ENCODE results near the gene ANXA6.
"Not testable (repeated sequence)": the region's sequence is repeated elsewhere in the genome, so short reads cannot be mapped to it uniquely, and the experiment has no call there.

Gene ANXA6

GRCh38 chr5:151186538-151186937 lies 29.0 kb upstream of the ANXA6 start:
- TF ChIP-seq POLR2A (IDR thresholded peaks at IDR 0.05; ENCODE audit: low read length) (no peak), GATA1 (IDR thresholded peaks at IDR 0.05; ENCODE audit: low read depth, low read length) (no peak)
- no peak for DNase-seq

DNA sequence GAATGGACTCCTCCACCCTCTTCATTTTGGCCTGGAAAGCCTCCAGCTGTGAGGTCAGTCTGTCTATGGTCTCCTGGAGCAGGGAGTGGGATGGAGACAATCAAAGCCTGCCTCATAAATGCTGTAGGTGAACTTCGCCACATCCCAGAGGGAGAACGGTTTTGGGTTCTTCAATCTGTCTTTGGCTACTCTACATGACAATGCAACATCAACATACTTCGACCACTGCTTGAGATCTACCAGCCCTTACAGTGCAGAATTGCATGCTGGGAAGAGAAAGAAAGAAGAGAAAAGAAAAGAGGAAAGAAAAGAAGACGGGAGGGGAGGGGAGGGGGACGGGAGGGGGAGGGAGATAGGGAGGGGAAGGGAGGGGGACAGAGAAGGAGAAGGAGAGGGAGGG lies 28.5 kb upstream of the ANXA6 start:
- no peak for DNase-seq
- no peak for TF ChIP-seq POLR2A (IDR thresholded peaks at IDR 0.05; ENCODE audit: low read length)
- no peak for TF ChIP-seq GATA1 (IDR thresholded peaks at IDR 0.05; ENCODE audit: low read depth, low read length)

DNA sequence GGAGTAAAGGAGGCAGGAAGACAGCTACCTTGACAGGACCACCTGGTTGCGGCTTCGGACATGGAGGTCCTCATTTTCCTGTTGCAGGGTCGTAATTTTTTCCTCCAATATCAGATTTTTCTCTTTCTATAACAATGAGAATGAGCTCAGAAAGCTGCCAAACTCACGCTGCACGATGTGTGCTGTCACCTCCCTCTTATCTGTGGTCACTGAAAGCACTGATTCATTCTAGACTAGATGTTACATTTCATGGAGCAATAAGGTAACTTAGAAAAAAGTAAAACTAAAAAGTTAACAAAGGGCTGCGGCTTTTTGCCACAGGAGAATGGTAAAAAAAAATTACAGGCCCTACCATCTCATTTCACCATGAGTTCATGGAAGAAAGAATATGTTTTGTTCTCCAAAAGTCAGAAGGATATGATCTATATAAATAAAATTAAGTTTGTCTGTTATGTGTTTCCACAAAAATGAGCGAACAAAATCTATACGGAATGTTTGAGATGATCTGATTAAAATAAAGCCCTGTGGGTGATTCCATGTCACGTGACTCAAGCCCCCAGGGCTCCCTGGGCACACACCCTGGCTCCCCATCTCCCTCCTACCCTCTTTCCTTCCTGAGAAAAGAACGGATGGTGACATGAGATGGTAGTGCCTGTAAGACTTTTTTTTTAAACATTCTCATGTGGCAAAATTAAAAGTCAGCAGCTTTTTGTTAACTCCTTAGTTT lies 26.9 kb upstream of the ANXA6 start:
- DNase-seq = no peak

GRCh38 chr5:151183456-151184245 lies 26.1 kb upstream of the ANXA6 start:
- TF ChIP-seq GATA1 (IDR thresholded peaks at IDR 0.05; ENCODE audit: low read depth, low read length) (no peak), POLR2A (IDR thresholded peaks at IDR 0.05; ENCODE audit: low read length) (no peak)

More for the DNA sequence above, 26.9 kb upstream of the ANXA6 start:
- TF ChIP-seq GATA1 (IDR thresholded peaks at IDR 0.05; ENCODE audit: low read depth, low read length) = no peak
- TF ChIP-seq POLR2A (IDR thresholded peaks at IDR 0.05; ENCODE audit: low read length) = no peak

GRCh38 chr5:151182976-151183375 lies 25.4 kb upstream of the ANXA6 start:
- TF ChIP-seq POLR2A (IDR thresholded peaks at IDR 0.05; ENCODE audit: low read length) (no peak), GATA1 (IDR thresholded peaks at IDR 0.05; ENCODE audit: low read depth, low read length) (no peak)
- DNase-seq = no peak

More at GRCh38 chr5:151183456-151184245, 26.1 kb upstream of the ANXA6 start:
- no peak for DNase-seq

GRCh38 chr5:151182524-151182900 lies 24.9 kb upstream of the ANXA6 start:
- DNase-seq = no peak
- TF ChIP-seq POLR2A (IDR thresholded peaks at IDR 0.05; ENCODE audit: low read length) = no peak

GRCh38 chr5:151181818-151182523 lies 24.4 kb upstream of the ANXA6 start:
- DNase-seq = no peak
- TF ChIP-seq POLR2A (IDR thresholded peaks at IDR 0.05; ENCODE audit: low read length) (no peak), GATA1 (IDR thresholded peaks at IDR 0.05; ENCODE audit: low read depth, low read length) (no peak)

GRCh38 chr5:151180291-151180690 lies 22.7 kb upstream of the ANXA6 start:
- TF ChIP-seq POLR2A (IDR thresholded peaks at IDR 0.05; ENCODE audit: low read length) = no peak
- no peak for TF ChIP-seq GATA1 (IDR thresholded peaks at IDR 0.05; ENCODE audit: low read depth, low read length)
- no peak for DNase-seq

GRCh38 chr5:151179489-151179840 lies 21.9 kb upstream of the ANXA6 start:
- TF ChIP-seq POLR2A (IDR thresholded peaks at IDR 0.05; ENCODE audit: low read length) (no peak), GATA1 (IDR thresholded peaks at IDR 0.05; ENCODE audit: low read depth, low read length) (no peak)
- no peak for DNase-seq

DNA sequence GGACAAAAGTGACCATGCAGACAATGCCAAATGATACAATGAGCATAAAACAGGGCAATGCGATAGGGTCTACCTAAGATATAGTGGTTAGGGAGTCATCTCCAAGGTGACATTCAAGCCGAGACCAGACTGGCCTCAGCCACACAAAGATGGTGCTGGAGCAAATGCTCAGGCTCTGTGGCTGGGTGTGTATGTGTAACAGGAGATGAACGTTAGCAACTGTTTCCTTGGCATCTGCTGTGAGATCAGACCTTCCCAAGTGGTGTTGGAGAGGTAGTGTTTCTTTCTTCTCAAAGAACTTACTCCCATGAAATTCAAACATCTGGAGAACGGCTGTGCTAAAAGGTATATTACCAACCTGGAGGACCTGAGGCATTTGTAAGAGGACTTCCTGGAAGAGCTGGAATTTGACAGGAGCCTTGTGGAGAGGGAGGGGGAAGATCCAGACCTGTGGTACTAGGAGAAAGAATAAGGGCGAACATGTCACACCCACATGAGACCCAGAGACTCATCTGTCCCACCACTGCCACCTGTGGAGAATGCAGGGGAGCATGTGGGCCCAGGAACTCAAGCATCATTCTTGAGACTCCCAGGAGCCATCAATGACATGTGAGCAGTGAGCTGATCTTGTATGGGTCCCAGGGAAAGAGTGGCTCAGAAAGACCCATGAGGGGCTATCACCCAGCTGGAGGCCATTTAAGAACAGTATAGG lies 21.4 kb upstream of the ANXA6 start:
- no peak for TF ChIP-seq POLR2A (IDR thresholded peaks at IDR 0.05; ENCODE audit: low read length)
- no peak for TF ChIP-seq GATA1 (IDR thresholded peaks at IDR 0.05; ENCODE audit: low read depth, low read length)
- DNase-seq = no peak

- DNase-seq = no peak
- TF ChIP-seq GATA1 (IDR thresholded peaks at IDR 0.05; ENCODE audit: low read depth, low read length) (no peak), POLR2A (IDR thresholded peaks at IDR 0.05; ENCODE audit: low read length) (no peak)
Observed at GRCh38 chr5:151178372-151178771, 20.8 kb upstream of the ANXA6 start.

GRCh38 chr5:151176268-151176667 lies 18.7 kb upstream of the ANXA6 start:
- not testable (repeated sequence) for DNase-seq

GRCh38 chr5:151174612-151175101 lies 17.1 kb upstream of the ANXA6 start:
- no peak for TF ChIP-seq POLR2A (IDR thresholded peaks at IDR 0.05; ENCODE audit: low read length)
- TF ChIP-seq GATA1 (IDR thresholded peaks at IDR 0.05; ENCODE audit: low read depth, low read length) = no peak
- DNase-seq = no peak
